ENCODE data around the gene TRPM8.
A peak's percentile ranks its signal among the peaks of the same experiment; 100 is the strongest.

Gene TRPM8

GRCh38 chr2:233976087-233976486 is 58.9 kb downstream of the TRPM8 start:
- DNase-seq (ENCODE audit: low read depth) = no peak

GRCh38 chr2:233976690-233977294 is 59.6 kb downstream of the TRPM8 start:
- no peak for DNase-seq (ENCODE audit: low read depth)

- DNase-seq (ENCODE audit: low read depth) = no peak
Measured at GRCh38 chr2:233977296-233977837, 60.2 kb downstream of the TRPM8 start.

- DNase-seq (ENCODE audit: low read depth) = no peak
Measured at GRCh38 chr2:233979748-233980147, 62.6 kb downstream of the TRPM8 start.

GRCh38 chr2:233980955-233981561 is 63.9 kb downstream of the TRPM8 start:
- no peak for DNase-seq (ENCODE audit: low read depth)

- DNase-seq (ENCODE audit: low read depth) = no peak
Measured at GRCh38 chr2:233981574-233982420, 64.6 kb downstream of the TRPM8 start.

GRCh38 chr2:233982421-233983121 is 65.4 kb downstream of the TRPM8 start:
- no peak for DNase-seq (ENCODE audit: low read depth)

GRCh38 chr2:233983445-233983844 is 66.3 kb downstream of the TRPM8 start:
- no peak for DNase-seq (ENCODE audit: low read depth)

GRCh38 chr2:233988581-233988980 is 71.4 kb downstream of the TRPM8 start:
- DNase-seq (ENCODE audit: low read depth) = no peak

- no peak for DNase-seq (ENCODE audit: low read depth)
Measured at GRCh38 chr2:233989221-233989858, 72.2 kb downstream of the TRPM8 start.

- DNase-seq (ENCODE audit: low read depth) = peak; percentile 23
Measured at GRCh38 chr2:233990261-233990798, 73.2 kb downstream of the TRPM8 start.

GRCh38 chr2:233991196-233991595 is 74.0 kb downstream of the TRPM8 start:
- DNase-seq (ENCODE audit: low read depth) = no peak

- no peak for DNase-seq (ENCODE audit: low read depth)
Measured at GRCh38 chr2:233992513-233993217, 75.5 kb downstream of the TRPM8 start.

GRCh38 chr2:233993461-233993860 is 76.3 kb downstream of the TRPM8 start:
- DNase-seq (ENCODE audit: low read depth) = no peak

- DNase-seq (ENCODE audit: low read depth) = no peak
Measured at GRCh38 chr2:233994151-233994550, 77.0 kb downstream of the TRPM8 start.

GRCh38 chr2:233996000-233996399 is 78.8 kb downstream of the TRPM8 start:
- no peak for DNase-seq (ENCODE audit: low read depth)

GRCh38 chr2:233996461-233996860 is 79.3 kb downstream of the TRPM8 start:
- DNase-seq (ENCODE audit: low read depth) = no peak

- no peak for DNase-seq (ENCODE audit: low read depth)
Measured at GRCh38 chr2:233997707-233998106, 80.5 kb downstream of the TRPM8 start.

GRCh38 chr2:233999182-233999581 is 82.0 kb downstream of the TRPM8 start:
- DNase-seq (ENCODE audit: low read depth) = no peak

- DNase-seq (ENCODE audit: low read depth) = no peak
Measured at GRCh38 chr2:234001380-234002160, 84.4 kb downstream of the TRPM8 start.
